Hematopoietic multipotent progenitor cell treated with erythropoietin and hydrocortisone succinate and interleukin-3 and kit ligand, for 8 days (in vitro differentiated cells): ENCODE data around the gene SRR.
"Not testable (repeated sequence)": the region's sequence is repeated elsewhere in the genome, so short reads cannot be mapped to it uniquely, and the experiment has no call there.

Experiments
- DNase-seq: peaks from one replicate; pipeline ENCODE4 v3.0.0-alpha.2; 2015

The SRR gene

DNA sequence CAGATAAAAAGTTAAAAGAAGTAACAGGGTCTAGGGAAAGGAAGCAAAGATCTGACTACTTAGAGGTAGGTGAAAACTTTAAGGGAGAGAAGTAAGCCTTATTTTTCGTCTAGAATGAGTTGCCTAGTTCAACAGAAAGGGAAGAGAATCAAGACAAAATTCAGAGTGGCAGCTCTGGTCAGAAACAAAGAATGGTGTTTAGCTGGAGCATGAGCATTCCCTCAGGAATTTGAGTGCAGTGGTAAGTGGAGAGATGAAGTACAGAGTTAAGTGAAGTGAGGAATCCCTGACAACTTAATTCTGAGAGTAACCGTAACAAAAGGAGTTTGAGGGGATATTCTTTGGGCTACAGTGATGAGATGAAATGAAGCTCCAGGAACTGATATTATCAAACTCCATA, 11.7 kb upstream of the SRR start:
- no peak for DNase-seq

DNA sequence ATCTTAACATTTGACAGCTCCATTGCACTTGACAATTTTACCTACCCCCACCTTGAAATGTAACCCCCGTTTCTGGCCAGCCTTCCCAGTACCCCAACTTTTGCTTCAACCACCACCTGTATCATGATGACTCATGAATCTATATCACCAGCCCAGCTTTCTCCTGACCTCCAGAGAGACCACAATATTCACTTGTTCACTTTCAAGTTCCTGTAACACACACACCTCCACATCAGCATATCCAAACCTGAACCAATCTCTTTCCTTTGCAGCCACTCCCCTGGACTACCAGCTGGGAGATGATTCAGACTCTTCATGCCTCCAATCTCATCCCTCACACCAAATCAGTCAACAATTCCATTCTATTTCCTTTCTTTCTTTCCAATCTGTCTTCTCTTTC, 8.2 kb upstream of the SRR start:
- DNase-seq, result no peak

DNA sequence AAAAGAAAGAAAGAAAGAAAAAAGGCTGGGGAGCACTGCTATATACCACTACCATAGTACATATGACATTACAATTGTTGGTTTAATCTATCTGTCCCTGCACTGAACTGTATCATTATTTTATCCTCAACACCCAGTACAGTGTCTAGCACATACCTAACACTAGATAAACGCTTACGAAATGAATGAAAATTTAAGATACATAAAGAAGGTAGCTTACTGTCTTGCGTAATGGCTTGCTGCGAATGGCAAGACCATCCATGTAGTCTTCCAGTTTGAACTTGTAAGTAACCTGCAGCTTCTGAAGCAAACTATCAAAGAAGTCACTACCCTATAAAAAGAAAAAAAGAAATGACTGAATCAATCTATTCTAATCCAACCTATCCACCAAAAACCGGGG, 6.7 kb upstream of the SRR start:
- no peak for DNase-seq

DNA sequence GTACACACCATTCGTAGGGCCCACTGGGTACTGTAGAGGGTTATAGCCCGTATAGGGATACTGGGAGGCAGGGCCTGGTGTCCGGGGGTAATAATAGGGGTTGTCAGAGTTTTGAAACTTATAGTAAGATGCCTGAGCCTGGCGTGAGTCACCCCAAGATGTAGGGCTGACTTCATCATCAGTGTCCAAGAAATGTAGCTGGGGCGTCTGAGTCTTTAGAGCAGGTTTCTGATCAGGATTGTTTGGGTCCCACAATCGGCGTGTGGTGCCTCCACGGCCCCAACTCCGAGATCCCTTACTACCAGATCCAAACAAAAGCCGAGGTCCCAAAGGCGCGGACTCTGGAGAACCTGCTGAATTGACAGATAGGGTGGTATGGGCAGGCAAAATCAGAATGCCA, 4.6 kb upstream of the SRR start:
- no peak for DNase-seq

DNA sequence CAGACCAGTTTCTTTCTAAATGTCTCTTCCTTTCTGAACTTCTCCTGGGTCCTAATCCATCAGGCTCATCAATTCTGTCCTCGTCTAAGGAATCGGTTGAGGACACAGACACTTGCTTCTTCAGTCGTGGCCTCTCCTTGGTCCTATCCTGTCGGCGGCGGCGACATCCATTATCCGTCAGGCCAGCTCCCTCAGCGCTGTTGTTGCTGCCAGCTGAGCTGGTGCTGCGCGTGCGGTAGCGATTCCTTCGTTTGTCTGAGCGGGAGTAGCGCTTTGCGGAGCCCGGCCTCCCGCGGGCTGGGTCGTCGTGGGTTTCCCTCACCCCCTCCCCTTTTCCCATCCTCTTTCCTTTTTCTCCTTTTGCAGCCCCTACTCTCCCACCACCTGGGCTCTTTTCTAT, 4.0 kb upstream of the SRR start:
- no peak for DNase-seq

DNA sequence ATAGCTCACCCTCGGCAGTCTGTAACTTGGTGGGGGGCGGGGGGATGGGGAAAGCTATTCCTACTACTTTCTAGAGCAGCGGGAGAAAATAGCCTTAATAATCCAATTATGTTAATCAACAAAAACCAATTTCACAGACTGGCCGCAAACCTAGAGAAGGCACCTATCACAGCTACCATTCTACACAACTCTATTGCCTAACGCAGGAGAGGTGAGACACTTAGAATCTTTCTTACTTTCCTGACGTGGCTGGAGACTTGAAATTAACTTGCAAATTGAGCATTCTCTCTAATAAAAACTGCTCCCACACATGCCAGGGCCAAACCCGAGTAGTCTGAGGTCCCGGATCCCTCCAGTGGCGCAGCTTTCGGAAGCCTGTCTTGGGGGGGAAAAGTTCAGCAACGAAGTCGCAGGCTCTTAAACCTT, 959 bp upstream of the SRR start:
- peak; percentile 25 for DNase-seq

DNA sequence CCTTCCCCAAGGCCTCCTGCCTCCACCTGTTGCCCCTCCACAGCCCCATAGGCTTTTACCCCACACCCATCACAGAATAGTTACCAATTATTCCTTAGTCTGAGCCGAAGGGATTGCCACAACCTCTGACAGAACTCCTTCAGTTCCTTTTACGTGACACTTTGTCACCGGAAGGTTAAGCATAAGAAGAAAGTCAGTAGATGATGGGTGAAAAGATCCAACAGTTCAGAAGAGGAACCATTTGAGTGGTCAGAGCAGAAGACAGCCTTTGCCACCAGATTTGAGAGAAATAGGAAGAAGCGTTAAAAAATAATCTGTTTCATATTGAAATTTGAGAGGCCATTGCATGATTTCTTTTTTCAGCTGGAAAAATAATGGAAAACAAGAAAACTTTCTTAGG, 1.2 kb downstream of the SRR start:
- DNase-seq, result no peak

DNA sequence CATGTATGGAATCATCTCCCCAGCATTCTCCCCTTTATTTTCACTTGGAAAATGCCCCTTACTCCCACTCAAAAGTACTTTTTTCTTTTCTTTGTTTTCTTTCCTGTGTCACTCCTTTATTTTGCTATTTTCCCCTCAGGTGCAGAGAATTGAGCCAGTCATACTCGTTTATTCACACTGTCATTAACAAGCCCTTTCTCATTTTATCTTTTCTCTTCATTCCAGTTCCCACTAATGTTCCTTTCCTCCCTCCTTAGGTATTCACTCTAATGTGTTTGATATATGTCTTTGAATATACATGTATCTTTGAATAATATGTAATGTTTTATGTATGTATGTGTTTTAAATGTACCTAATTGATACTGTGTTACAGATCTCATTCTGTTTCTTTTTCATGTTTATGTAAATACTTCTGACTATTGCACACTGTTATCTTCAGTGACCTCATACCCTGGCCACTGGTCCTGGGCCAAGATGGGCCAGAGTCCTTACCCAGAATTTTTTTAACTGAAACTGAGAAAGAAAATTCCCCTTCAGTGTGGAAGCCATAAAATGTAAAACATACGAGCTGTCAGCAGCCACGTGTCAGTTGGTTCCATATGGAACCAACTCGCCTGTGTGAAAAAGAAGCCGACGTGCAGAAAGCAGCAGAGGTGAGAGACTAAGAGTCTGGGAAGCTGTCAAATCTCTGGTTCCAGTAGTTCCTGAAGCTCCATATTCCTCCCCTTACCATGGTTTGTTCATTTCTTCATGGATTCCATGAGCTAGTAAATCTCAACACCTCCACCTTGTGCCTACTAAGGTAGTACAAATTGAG, 5.8 kb downstream of the SRR start:
- DNase-seq, result no peak

DNA sequence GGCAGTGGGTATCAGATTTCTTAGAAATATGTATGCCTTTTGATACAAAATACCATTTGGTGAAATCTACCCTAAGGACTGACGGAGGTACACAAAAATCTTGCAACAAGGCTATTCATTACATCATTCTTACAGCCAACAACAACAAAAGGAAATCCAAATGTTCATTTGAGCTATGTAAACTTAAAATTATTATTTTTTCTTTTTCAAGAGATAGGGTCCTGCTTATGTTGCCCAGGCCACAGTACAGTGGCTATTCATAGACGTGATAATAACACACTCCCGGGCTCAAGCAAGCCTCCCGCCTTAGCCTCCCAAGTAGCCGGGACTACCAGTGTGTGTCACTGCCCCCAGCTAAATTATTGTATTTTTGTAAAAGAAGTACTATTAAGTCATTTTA, 9.0 kb downstream of the SRR start:
- DNase-seq, result no peak

DNA sequence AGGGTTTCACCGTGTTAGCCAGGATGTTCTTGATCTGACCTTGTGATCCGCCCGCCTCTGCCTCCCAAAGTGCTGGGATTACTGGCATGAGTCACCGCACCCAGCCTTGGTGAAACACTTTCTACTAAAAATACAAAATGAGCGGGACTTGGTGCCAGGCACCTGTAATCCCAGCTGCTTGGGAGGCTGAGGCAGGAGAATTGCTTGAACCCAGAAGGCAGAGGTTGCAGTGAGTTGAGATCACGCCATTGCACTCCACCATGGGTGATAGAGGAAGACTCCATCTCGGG, 13.1 kb downstream of the SRR start:
- not testable (repeated sequence) for DNase-seq

DNA sequence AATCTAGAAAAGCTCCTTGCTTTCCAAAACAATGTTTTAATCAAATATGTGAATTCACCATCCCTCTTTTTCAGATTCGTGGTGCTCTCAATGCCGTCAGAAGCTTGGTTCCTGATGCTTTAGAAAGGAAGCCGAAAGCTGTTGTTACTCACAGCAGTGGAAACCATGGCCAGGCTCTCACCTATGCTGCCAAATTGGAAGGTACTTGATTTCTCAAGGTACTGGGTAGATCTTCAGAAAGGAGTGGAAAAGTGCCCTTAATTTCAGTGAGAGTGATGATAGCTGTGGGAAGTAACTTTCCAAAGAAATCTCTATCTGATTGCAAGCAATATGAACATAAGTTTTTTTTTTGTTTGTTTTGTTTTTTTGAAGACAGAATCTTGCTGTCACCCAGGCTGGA, 14.0 kb downstream of the SRR start:
- DNase-seq, result no peak

DNA sequence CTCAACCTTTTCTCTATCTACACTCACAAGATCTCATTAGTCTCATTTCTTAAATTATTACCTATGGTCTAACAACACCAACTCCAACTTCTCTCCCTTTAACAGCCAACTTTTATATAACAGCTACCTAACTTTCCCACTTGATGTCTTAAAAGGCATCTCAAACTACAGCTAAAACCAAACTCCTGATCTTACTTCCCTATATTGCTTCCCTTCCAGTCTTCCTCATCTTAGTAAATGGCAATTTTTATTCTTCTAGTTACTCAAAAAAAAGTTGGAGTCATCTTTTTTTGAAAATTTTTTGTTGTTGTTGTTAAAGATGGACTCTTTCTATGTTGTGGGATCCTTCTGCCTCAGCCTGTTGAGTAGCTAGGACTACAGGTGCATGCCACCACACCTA, 15.3 kb downstream of the SRR start:
- no peak for DNase-seq

DNA sequence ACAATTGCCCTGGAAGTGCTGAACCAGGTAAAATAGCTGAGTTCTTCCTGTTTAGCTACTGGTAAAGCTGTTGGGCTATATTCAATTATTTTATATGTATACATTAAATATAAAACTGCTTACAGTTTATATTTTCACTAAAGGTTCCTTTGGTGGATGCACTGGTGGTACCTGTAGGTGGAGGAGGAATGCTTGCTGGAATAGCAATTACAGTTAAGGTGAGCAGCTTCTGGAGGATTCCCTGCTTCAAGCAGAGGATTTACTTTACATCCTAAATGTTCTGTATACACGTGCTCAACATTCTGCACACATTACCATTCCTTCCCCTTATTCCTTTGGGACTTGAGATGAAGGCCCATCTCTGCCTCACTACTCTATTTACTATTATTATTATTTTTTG, 17.6 kb downstream of the SRR start:
- no peak for DNase-seq

DNA sequence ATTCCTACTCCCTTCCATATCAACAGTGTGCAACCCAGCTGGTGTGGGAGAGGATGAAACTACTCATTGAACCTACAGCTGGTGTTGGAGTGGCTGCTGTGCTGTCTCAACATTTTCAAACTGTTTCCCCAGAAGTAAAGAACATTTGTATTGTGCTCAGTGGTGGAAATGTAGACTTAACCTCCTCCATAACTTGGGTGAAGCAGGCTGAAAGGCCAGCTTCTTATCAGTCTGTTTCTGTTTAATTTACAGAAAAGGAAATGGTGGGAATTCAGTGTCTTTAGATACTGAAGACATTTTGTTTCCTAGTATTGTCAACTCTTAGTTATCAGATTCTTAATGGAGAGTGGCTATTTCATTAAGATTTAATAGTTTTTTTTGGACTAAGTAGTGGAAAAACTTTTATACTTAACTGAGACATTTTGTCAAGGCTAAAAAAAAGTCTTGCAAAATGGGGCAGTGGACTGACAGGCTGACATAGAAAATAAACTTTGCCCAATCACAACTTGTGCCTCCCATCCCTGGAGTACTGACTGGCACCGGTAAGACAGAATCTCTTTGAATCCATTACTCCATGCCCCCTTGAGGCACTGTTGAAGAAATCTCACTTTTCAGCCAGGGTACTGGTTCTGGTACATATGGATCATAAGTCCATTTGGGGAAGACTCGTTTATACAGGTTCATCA, 20.0 kb downstream of the SRR start:
- no peak for DNase-seq

DNA sequence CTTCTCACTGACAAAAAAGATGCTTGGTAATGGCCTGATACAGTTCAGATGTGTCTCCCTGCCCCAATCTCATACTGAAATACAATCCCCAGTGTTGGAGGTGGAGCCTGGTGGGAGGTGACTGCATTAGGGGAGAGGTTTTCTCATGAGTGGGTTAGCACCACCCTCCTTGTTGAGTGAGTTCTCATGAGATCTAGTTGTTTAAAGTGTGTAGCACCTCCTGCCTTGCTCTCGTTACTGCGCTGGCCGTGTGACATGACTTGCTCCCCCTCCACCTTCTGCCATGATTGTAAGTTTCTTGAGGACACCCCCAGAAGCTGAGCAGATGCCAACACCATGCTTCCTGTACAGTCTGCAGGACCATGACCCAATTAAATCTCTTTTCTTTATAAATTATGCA, 27.6 kb downstream of the SRR start:
- no peak for DNase-seq

DNA sequence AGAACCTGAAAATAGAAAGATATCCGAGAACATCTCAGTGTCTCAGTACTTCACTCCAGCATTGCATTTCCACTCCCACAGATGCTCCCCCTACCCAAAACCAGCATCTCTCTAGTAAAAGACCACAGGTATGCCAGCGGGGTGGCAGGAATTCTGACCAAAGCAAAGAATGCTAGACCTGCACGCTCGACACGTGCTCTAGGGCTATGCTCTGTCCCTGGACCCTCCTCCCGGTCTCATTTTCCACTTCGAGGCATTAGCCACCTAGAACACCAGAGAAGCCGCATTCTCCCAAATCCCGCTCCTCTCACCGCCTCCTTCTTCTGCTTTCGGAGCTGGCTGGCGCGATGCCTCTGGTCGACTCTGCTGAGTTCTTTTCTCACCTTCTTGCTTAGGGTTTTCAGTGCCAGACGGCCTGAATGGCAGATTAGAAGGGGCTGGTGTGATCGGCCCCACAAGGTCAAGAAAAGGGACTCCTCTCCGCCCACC, 32.0 kb downstream of the SRR start:
- DNase-seq, result no peak

DNA sequence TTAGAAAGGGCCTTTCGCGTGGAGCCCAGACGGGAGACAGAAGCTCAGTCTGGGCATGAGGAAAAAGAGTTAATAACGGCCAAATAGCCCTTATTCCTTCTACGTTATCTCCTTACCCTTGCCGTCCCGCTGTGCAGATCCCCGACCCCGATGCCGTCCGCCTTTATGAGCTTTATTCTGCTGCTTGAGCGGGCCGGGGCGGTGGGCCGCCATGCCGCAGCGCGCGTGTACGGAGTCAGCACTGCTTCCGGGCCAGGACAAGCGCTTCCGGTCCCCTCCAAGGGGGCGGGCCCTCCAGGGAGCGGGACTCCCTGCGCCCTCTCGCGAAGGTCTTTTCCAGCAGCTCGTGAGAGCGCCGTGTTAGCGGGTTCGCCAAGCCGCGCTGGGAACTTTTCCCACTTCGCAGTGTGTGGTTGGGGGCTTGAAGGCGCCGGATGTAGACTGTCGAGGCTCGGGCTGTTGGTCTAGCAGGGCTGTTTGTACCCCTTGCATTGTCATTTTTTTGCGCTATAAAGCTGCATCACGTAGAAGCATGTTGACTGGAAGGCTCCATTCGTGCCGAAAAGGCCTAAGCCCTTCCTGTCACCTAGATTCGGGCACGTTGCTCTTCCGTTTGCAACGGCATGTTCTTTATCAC, 32.6 kb downstream of the SRR start, which contains the start of gene TSR1:
Gene TSR1 (minus strand): TSS at position 243 of the 637 bp plus-strand sequence. CDS start 30 bp downstream, at position 213.
- peak; percentile 92 for DNase-seq

DNA sequence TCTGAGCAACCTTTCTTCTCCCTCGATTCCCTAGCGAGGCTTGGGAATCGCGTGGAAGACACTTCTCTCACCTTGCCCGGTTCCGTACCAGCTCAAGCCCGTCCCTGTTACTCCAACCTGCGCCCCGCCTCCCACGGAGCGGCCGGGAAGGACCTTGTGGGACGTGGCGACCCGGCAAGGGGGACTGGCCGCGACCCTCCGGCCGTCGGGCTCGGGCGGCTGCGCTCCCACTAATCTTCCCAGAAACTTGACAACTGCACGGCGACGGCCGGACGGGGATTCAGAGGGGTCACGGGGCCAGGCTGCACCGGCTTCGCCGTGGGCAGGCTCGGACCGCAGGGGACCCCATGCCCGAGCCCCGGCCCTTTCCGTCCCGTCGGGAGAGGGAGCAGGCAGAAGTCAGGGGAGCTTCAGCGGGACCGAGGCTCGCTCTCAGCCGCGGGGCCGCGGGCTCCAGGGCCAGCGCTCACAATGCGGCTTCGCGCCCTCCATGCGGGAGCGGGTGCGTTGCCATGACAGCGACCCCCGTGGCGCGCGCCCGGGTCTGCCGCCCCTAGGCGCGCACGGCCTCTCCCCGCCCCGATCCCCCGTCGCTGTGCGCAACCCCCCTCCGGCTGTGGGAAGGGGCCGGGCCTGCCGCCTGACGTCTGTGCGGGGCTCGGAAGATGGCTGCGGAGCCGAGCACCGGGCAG, 33.2 kb downstream of the SRR start, which contains the start of gene SGSM2:
Gene SGSM2 (plus strand): TSS at position 650 of the 692 bp plus-strand sequence. CDS start 188 bp downstream, outside the sequence.
- DNase-seq, result peak; percentile 45

DNA sequence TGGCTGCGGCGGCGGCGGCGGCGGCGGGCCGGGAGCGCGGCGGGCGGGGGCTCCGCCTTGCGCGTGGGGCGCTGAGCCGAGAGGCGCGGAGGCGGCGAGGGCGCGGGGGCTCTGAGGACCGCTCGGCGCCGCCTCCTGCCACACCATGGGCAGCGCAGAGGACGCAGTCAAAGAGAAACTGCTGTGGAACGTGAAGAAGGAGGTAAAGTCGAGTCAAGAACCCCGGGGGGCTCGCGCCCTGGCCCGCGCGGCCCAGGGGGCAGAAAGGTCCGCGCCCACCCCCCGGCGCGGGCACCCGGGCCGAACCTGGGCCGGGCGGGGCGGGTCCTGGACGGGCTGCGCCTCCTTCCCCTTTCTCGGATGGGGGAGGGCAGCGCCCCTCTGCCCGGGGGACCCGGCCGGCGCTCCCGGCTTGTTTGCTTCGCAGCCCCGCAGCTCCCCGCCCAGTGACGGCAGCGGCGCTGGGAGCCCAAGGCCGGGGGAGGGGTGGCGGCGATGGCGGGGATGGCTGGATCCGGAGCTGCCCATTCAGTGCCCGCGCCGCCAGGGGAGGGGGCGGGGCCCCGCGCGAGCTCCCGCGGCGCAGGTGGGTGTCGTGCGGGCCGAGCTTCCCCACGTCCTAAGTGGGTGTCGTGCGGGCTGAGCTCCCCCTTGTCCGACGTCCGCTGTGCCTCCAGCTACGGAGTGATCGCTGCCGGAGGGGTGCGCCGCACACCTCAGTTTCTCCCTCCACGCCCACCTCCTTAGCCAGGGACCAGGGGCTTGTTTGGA, 34.0 kb downstream of the SRR start:
- peak; percentile 58 for DNase-seq

DNA sequence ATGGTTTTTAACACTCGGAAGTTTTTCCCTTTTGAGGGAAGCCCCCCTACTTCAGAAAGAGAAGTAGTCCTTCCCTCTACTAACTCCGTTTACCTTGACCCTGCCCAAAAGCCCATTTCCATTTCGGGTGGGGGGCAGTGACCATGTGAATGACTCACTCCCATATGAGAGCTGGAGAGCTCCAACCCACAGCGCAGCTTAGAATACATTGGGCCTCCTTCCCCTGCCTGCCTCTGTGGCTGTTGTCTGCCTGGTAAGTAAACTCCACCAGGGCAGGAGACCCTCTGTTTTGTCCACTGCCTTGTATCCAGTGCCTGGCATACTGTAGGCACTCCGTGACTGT, 34.5 kb downstream of the SRR start:
- DNase-seq, result no peak

DNA sequence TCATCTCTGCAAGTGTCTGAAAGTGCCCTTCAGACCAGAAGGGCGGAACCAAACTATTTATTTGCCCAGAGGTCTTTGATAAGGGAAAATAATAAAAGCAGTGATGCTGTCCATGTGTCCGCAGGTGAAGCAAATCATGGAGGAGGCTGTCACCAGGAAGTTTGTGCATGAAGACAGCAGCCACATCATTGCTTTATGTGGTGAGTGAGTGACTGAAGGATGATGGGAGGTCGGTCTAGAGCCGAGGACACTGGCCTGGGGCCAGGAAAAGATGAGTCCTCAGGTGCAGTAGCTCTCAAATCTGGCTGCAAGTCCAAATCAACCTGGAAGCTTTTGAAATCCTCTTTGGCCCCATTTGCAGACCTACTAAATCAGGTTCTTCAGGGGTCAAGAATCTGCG, 39.7 kb downstream of the SRR start:
- no peak for DNase-seq

DNA sequence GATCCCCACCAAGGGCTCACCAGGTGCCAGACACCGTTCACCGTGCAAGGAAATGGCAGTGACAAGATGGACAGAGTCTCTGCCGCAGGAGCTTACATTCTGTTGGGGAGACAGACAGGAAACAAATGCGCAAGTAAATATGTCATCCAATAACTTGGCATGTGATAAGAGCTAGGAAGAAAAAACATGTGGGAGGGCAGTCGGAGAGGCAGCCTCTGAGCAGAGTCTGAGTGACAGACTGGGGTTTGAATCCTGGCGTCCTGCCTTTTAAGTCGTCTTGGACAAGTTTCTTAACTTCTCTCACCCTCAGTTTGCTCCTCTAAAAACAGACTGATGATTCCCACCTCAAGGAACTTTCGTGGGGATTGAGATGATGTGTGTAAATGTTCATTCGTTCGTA, 40.8 kb downstream of the SRR start:
- DNase-seq, result no peak

DNA sequence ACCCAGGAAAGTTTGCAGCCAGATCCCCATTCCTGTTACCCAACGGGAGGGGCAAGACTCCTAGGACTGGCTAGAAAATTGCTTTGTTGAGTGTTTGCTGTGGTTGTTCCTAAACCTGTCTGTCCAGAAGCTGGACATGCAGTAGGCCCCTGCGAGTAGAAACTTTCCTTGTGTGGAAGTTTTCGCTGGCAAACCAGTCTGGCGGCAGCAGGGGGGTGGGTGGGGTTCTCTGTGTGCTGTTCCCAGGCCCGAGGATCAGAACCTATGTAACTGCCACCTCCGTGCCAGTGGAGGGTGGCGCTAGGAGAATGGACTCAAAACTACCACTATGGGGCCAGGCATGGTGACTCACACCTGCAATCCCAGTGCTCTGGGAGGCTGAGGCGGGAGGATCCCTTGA, 42.7 kb downstream of the SRR start:
- DNase-seq, result no peak
